ENCODE measurements around the gene GTF2IRD2.
"Not testable (repeated sequence)": the region's sequence is repeated elsewhere in the genome, so short reads cannot be mapped to it uniquely, and the experiment has no call there.

Gene GTF2IRD2

GRCh38 chr7:74788369-74789150 lies 62.8 kb downstream of the GTF2IRD2 start:
- DNase-seq (ENCODE audit: low spot score), result peak; percentile 87

DNA sequence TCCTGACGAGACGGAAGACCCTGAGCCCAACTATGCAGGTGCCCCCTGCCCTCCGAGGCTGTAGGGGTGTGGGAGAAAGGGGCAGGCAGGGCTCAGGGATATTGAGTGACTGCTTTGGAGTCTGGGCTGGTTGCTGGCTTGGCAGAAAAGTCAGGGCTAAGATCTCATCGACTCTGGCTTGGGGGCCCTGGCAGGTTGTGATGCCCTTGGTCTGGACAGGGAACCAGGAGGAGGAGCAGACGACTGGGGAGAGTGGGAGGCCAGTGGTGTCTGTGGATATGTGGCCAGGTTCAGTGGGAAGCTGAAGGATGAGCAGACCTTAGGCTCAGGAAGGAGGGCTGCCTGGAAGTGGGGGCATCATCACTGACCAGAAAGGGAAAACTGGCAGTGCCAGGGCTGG lies 67.8 kb downstream of the GTF2IRD2 start:
- DNase-seq (ENCODE audit: low spot score), result not testable (repeated sequence)

DNA sequence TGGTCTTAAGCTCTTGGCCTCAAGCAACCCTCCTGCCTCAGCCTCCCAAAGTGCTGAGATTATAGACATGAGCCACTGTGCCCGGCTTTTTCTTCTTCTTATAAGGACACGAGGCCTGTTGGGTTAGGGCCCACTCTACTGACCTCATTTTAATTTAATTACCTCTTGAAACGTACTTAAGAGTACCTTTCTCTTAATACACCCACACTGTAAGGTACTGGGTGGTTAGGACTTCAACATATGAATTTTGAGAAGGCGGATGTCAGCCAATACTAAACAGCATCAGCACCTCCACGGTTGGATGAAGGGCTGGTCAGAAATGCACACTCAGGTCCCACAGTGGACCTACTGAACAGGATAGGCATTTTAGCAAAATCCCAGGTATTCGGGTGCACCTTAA lies 69.7 kb downstream of the GTF2IRD2 start:
- DNase-seq (ENCODE audit: low spot score), result not testable (repeated sequence)

- not testable (repeated sequence) for DNase-seq (ENCODE audit: low spot score)
Measured at GRCh38 chr7:74779053-74779452, 72.4 kb downstream of the GTF2IRD2 start.

- not testable (repeated sequence) for DNase-seq (ENCODE audit: low spot score)
Measured at GRCh38 chr7:74775111-74775510, 76.3 kb downstream of the GTF2IRD2 start.

DNA sequence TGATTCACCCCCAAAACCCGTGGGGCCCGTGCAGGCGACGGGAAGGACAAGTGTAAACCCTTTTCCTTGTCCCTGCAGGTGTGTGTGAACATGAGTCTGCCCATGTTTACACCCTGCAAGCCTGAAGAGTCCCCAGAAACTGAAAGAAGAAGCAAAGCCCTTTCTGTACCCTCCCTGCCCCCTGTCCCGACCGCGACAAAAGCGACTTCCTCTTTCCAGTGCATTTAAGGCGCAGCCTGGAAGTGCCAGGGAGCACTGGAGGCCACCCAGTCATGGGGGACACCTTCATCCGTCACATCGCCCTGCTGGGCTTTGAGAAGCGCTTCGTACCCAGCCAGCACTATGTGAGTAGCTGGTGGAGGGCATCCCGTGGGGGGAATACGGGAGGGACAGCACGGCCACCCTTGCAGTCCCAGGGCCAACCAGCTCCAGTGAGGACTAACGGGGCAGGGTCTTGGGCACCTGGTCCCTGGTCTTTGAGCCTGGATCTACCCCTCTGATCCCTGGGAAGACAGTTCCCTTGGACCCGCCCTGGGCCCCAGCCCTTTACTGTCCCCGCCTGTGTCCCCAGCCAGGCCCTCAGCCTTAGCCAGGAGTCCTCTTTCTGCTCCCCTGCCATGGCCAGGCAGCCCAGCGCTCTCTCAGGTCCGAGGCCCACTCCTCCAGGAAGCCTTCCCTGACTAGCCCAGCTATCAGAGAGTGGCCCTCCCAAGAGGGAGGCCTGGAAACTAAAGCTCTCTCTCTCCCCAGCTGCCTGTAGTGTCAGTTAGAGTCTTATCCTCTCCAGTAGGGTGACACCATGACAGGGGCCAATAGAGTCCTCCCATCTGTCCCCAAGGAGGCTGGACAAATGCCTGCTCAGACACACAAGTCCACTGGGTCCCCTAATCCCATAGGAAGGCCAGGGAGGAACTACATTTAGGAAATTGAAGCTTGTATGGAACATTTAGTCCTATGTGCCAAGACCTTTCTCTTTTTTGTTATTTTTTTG lies 77.3 kb downstream of the GTF2IRD2 start, which contains the start of gene NCF1:
TSS of gene NCF1 (plus strand) at position 252 of the 991 bp plus-strand sequence. CDS start at position 273, 21 bp downstream.
- not testable (repeated sequence) for DNase-seq (ENCODE audit: low spot score)

DNA sequence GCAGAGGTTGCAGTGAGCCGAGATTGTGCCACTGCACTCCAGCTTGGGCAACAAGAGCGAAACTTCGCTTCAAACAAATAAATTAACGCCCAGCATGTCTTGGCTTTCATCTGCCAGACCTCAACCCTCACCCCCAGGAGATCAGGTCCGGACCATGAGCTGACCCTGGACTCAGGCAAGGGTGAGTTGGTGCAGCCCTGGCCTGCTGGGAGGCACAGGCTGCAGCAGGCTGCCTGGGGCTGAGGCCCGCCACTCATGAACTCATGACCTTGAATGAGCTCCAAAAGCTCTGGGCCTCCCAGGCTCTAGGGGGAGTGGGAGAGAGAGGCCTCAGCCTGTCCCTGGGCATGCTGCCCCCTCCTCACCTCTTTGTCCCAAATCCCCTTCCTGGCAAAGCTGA lies 79.3 kb downstream of the GTF2IRD2 start:
- peak; percentile 6 for DNase-seq (ENCODE audit: low spot score)

DNA sequence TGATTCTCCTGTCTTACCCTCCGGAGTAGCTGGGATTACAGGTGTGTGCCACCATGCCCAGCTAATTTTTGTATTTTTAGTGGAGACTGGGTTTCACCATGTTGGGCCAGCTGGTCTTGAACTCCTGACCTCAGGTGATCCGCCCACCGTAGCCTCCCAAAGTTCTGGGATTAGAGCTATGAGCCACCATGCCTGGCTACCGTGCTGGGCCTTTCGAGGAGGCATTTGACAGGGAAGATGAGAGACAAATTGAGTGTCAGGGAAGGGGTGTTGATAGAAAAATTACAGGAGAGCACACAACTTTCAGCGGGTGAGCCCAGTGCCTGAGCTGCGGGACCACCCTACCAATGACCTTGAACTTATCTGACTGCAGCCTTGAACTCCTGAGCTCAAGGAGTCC lies 81.3 kb downstream of the GTF2IRD2 start:
- not testable (repeated sequence) for DNase-seq (ENCODE audit: low spot score)

DNA sequence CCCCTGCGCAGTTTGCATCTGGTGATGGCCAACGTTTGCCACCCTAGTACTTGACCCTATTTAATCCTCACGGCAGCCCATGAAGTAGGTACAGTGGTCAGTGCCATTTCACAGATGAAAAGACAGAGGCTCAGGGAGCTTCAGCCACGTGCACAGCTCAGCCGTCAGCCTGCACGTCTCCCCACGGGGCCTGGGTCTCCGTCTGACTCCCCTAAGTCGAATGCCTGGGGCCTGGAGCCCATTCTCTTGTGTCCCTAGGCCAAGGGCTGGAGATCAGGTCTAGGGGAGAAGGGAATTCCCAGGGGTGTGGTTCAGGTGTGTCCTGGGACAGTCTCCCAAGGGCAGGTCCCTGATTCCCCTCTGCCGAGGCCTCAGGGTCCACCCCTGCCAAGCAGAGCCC lies 84.4 kb downstream of the GTF2IRD2 start:
- DNase-seq (ENCODE audit: low spot score), result not testable (repeated sequence)

GRCh38 chr7:74766509-74766908 lies 84.9 kb downstream of the GTF2IRD2 start:
- not testable (repeated sequence) for DNase-seq (ENCODE audit: low spot score)

DNA sequence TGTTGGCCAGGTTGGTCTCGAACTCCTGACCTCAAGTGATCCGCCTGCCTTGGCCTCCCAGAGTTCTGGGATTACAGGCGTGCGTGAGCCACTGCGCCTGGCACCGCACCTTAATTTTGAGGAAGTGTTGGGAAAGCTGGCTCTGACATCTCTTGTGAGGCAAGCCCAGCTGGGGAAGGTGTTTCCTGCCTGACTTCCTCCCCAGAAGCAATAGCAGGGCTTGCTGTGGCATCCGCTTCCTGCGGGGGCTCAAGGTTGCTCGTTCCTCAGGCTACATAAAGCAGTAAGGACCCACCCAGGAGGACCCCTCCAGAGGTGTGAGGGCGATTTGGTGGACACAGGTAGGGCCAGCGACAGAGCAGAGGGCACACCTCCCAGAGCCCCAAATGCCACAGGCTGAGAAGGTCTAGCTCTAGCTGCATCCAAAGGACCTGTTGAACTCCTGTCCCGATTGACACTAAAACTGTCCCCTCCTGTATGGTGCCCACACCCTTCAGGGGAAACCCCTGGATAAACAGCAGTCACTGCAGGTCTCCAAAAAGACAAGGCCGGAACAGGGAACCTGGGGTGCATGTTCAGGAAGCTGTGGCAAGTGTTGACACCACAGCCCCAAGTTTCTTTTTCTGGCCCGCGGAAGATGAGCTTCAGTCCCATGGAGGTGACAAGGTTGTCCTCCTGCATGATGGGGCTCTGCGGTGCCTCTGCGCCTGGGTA lies 86.0 kb downstream of the GTF2IRD2 start:
- DNase-seq (ENCODE audit: low spot score), result not testable (repeated sequence)

DNA sequence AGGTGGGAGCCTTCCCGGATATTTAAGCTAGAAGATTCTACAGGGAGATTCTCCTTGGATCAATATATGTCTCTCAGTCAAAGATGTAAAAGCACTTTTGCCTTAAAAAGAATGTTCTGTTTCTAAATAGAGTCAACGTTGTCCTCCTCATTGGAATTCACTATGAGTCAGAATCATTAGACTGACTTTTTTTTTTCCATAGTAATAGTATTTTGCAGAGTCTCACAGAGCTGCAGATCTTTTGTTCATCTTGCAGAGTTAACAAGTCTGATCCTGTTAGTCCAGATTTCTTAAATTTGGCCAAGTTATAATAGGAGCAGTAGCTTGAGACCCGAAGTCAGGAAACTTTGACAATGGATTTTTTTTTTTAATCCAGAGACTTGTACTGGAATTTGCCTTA lies 92.4 kb downstream of the GTF2IRD2 start:
- not testable (repeated sequence) for DNase-seq (ENCODE audit: low spot score)

- not testable (repeated sequence) for DNase-seq (ENCODE audit: low spot score)
Measured at GRCh38 chr7:74758268-74758667, 93.1 kb downstream of the GTF2IRD2 start.

DNA sequence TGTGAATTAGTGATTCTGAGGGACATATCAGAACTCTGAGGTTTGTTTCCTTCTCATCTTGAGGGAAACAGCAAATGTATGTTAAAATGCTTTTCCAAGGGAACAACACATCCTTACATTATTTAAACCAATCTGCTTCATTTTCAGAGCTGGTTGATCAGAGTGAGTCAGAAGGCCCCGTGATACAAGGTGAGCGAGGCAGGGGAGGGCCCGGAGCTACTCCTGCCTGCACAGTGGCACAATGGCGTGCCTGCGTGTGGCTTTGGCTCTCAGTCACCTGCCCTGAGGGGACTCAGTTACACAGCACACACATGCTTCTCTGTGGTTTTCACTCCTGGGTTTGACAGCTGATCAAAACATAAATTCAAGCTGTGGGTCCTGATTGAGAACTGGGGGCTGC lies 94.7 kb downstream of the GTF2IRD2 start:
- not testable (repeated sequence) for DNase-seq (ENCODE audit: low spot score)

DNA sequence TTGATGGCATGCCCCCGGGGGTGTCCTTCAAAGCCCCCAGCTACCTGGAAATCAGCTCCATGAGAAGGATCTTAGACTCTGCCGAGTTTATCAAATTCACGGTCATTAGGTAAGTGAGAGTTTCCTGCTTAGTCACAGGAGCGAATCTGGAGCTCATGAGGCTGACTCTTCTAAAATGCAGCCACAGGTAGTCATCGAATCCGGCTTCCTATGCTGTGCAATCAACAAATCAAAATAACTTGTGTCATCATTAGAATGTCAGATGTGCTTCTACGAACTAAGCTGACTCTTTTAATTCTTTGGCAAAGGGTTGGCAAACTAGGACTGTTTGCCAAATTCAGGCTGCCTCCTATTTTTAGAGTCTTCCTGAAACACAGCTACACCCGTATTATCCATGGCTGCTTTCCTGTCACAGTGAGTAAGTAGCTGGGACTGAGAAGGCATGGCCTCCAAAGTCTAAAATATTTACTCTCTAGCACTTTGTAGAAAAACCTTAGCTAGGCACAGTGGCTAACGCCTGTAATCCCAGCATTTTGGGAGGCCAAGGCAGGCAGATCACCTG lies 97.4 kb downstream of the GTF2IRD2 start:
- DNase-seq (ENCODE audit: low spot score), result not testable (repeated sequence)

Small RNA genes within 50 kb of the gene (small RNA-seq; reads per million reads assigned to genes)
- gene RF00019, result 0 reads per million in 2 experiments
